Left renal pelvis (tissue), 4 donors: ENCODE data around the gene ZNF574. TPM values are rescaled to one million over a fixed set of nuclear protein-coding genes. Genes with fewer than 3 reads are reported as not detected.
"Not testable (repeated sequence)": the region's sequence is repeated elsewhere in the genome, so short reads cannot be mapped to it uniquely, and the experiment has no call there.

ENCODE experiments used
- DNase-seq, 4 donors: peaks; one replicate each; pipeline ENCODE4 v3.0.0-alpha.2; 2013; ENCODE audit warnings: low read depth in 4 of 4, low spot score in 3 of 4
- polyA plus RNA-seq, 4 donors: library from polyadenylated mRNA; unstranded; fragments of 120-200 nt; gene quantifications; one replicate each; pipeline ENCODE4 v1.2.1, GENCODE V29; 2013; ENCODE audit not compliant: insufficient read length in 4 of 4

The ZNF574 gene, protein sequence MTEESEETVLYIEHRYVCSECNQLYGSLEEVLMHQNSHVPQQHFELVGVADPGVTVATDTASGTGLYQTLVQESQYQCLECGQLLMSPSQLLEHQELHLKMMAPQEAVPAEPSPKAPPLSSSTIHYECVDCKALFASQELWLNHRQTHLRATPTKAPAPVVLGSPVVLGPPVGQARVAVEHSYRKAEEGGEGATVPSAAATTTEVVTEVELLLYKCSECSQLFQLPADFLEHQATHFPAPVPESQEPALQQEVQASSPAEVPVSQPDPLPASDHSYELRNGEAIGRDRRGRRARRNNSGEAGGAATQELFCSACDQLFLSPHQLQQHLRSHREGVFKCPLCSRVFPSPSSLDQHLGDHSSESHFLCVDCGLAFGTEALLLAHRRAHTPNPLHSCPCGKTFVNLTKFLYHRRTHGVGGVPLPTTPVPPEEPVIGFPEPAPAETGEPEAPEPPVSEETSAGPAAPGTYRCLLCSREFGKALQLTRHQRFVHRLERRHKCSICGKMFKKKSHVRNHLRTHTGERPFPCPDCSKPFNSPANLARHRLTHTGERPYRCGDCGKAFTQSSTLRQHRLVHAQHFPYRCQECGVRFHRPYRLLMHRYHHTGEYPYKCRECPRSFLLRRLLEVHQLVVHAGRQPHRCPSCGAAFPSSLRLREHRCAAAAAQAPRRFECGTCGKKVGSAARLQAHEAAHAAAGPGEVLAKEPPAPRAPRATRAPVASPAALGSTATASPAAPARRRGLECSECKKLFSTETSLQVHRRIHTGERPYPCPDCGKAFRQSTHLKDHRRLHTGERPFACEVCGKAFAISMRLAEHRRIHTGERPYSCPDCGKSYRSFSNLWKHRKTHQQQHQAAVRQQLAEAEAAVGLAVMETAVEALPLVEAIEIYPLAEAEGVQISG
- polyA plus RNA-seq = 10 to 100 TPM; 12.4 to 16.9 (median 12.9) TPM

DNA sequence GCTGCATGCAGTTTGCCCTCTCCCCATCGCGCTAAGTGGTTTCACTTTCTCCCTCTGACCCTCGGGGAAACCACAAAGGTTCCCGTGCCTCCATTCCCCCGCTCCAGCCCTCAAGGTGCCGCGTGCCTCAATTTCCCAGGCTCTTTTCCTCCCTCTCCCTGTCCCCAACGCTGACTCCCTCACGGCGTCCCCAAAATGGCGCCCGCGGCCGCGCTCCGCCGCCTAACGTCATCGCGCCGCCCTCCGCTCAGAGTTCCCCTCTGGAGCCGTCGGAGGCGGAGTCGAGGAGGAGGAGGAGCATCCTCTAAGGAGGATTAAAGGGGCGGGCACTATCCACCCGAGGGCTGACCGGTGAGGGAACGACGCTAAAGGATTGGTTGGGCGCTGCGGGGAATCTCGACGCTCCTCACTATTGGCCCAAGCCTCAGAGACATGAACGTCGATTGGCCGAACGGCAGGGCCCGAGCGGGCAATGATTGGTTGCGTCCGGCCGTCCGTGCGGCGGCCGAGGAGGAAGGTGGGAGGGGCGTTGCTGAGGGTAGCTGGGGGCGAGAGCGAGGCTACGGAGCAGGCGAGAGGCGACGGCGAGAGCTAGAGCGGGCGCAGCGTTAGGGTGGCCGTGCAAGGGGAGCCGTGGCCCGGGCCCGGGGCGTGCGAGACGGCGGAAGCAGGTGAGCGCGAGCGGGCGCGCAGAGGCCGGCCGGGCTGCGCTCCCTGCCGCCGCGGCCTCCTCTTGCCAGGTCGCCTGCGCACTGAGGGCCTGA lies at the start of gene ZNF574:
TSS of gene ZNF574 (plus strand) at position 551 of the 764 bp plus-strand sequence. CDS start 2,441 bp downstream, outside the sequence.
- DNase-seq = peak; percentile 98 to 99 (median 98)

DNA sequence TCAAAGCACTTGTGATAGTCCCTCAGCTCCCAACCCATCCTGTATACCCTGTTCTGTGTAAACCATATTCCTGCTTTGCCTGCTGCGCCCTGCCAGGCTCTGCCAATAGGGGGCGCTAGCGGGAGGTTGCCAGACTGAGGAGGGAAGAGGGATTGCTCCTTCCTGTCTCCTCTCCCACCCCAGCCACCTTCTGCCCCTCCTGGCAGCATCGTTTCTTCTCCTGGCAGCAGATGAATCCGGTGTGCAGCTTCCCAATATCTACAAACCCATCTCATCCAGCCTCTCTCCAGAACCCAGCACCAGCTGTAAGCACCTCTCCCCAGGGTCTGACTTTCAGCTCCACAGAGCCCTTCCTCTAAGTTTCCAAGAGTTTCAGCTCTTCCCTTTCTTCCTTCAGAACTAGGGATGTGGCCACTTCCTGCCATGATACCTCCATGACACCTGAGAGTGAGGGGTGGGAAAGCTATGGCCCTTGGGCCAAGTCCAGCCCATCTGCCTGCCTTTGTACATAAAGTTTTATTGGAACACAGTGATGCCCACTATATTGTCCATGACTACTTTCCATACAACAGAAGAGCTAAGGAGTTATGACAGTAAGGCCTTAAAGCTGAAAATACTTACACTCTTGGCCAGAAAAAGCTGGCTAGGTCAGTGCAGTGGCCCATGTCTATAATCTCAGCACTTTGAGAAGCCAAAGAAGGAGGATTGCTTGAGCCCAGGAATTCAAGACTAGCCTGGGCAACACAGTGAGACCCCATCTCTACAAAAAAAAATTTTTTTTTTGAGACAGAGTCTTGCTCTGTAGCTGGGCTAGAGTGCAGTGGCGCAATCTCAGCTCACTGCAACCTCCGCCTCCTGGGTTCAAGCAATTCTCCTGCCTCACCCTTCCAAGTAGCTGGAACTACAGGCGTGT lies 47.4 kb upstream of the ZNF574 start:
- no peak for DNase-seq

DNA sequence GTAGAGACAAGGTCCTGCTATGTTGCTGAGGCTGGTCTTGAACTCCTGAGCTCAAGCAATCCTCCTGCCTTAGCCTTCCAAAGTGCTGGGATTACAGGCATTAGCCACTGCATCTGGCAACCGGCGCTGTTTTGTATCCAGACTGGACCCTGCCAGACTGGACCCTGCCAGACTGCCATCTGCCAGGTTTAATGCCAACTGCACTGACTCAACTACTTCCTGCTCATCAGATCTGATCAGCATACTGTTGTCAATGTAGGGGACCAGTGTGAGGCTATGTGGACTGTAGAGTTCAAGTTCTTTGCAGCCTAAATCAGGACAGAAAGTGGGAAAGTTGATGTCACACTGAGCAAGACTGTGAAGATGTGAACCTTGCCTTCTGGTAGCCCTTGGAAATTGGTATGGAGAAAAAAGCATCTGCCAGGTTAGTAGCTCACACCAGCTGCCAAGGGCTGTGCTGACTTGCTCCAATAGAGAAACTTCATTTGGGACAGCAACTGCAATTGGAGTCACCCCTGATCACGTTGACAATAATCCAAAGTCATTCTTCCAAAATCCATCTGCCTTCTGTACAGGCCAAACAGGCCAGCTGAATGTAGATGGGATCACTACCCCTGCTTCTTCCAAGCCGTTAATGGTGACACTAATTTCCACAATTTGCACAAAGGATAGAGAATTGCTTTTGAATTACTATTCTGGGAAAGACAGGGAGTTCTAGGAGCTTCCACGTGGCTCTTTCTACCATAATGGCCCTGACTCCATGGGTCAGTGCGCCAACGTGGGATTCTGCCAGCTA lies 45.1 kb upstream of the ZNF574 start:
- DNase-seq = no peak

DNA sequence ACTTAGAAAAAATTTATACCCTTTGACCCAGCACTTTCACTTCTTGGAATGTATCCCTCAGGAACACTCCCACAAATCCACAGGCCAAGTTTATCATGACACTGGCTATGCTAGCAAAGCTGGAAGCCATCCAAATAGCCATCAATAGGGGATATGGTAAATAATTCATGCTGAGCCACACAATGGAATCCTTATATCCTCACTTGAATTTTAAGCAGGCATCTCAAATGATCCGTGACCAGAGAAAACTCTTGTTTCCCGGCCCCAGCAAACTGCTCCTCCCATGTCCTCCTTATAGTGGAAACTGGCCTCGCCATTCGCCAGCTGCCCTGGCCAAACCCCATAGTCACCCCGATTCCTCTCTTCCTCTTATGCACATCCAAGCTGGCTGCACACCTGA lies 43.5 kb upstream of the ZNF574 start:
- DNase-seq = peak in 3 of 4 donors; percentile 16 to 24 (median 20)

DNA sequence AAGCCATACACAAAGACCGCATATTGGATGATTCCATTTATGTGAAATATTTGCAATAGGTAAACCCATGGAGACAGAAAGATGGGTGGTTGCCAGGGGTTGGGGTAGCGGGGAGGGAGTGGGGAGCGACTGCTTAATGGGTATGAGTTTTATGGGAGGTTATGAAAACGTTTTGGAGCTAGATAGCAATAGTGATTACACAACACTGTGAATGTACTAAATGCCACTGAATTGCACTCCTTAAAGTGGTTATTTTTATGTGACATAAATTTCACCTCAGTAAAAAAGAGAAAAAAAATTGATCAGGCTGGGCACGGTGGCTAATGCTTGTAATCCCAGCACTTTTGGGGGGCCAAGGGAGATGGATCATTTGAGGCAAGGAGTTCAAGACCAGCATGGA lies 42.6 kb upstream of the ZNF574 start:
- DNase-seq = no peak

DNA sequence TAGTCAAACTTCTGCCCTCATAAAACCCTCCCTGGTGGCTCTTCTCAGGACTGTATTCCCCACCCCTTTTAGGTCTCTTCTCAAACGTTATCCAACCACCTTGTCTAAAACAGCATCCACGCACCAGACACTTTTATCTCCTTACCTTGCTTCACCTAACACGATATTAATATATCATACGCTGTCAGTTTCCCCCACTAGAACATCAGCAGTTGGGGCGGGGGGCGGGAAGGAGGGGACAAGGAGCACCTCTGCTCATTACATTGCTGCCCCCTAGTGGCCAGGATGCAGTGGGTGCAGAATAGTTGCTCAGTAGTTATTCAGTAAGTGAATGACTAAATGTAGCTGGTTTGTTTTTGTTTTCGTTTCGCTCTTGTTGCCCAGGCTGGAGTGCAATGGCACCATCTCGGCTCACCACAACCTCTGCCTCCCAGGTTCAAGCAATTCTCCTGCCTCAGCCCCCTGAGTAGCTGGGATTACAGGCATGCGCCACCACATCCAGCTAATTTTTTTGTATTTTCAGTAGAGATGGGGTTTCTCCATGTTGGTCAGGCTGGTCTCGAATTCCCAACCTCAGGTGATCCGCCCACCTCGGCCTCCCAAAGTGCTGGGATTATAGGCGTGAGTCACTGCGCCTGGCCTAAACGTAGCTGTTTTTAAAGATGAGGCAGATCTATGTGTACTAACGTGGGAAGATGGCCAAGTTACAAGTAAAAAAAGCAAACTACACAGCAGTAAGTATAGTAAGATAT lies 41.1 kb upstream of the ZNF574 start:
- DNase-seq = peak in 2 of 4 donors; percentile 25 to 50

DNA sequence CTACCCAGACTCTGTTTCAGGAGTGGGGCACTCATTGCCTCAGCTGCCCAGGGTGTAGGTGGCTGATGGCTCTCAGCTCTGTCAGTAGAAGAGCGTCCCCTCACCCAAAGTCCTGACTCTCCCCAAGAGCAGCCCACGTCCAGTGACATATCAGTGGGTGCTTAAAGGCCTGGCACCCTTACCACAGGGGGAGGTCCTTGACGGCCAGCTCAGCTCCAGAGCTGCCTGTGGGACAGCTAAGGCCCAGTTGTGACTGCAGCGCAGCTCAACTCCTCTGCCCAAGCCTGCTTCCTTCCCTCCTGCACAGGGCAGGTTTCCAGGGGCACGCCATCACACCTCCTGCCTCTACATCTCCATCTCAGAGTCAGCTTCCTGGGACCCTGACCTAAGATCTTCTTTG lies 38.3 kb upstream of the ZNF574 start:
- no peak for DNase-seq

DNA sequence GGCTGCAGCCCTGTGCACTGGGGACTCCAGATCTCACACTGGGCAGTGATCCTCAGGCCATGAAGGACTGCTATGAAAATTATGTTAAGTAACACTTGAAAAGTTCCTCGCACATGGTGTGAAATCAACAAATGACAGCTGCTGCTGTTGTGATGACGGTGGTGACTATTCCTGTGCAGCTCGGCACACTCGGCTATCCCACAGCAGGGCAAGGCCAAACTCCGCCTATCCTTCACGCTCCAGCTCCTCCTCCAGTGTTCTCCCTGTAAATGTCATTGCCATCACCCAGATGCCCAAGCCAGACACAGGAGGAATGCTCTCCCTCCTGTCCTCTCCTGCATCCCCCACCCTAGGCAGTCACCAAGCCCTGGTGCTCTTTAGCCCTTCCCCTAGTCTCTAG lies 37.3 kb upstream of the ZNF574 start:
- DNase-seq = no peak

DNA sequence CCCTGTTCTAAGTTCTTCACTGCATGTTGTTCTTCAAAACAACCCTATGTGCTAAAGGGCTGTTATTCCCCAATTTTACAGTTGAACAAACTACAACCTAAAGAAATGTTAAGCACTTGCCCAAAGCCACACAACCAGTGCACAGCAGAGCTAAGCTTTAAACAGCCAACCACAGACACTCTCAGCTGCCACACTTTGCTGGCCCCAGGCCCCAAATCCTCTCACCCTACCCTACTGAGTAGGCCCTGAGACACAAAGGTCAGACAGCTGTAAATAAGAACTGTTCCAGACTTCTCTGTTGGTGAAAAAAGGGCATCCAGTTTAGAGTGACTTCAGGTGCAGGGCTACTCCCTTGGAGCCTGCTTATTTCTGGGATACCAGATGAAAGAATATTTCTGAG lies 35.9 kb upstream of the ZNF574 start:
- DNase-seq = no peak

DNA sequence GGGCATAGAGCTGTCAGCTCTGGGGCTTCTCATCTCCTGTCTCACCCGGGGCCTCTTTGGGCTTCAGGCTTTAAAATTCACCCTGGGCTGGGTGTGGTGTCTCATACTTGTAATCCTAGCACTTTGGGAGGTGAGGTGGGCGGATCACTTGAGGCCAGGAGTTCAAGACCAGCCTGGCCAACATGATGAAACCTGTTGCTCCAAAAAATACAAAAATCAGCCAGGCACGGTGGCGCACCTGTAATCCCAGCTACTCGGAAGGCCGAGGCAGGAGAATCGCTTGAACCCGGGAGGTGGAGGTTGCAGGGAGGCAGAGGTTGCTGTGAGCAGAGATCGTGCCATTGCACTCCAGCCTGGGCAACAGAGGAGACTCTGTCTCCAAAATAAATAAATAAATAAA lies 35.5 kb upstream of the ZNF574 start:
- DNase-seq = not testable (repeated sequence)

DNA sequence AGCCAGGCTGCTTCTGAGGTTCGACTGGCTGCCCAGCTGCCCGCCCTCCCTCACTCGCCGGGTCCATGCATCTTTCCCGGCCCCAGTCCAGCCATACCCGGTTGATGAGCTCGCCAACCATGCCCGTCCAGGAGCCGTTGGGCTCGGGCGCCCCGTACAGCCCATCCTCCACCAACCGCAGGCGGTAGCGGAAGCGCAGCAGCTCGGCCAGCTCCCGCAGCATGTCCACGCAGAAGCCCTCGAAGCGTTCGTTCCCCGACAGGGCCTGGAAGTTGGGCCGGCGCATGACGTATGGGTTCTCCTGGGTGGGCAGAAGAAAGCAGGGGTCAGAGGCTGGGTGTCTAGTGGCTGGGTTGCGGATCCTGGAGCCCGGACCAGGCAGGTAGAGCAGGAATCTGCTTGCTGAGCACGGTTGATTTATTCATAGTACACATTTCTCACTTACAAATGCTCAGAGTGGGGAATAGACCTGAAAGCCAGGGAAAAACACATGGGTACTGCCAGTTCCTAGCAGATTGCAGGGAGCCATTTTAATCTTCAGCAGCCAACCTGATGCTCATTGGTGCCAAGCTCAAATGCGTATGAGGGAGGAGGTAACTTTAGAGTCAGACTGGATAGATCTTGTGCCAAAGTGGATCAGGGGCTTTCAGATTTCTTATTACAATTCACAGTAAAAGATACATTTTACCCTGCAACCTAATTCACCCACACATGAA lies 33.4 kb upstream of the ZNF574 start:
- no peak for DNase-seq

DNA sequence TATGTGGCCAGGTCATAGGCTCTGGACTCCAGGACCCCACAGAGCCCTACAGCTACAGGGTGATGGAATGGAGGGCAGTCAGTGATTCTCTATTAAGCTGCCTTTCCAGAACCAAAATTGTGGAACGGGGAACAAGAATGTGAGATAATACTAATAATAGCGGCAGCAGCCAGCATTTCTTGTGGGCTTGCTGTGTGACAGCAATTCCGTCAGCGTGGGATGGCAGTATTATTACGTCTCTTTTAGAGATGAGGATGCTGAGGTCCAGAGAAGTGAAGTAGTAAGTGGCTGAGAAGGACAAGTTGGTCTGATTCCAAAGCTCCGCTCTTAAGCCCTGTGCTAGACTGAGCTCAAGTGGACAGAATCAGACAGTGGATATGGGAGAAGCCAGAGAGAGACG lies 30.4 kb upstream of the ZNF574 start:
- DNase-seq = no peak

DNA sequence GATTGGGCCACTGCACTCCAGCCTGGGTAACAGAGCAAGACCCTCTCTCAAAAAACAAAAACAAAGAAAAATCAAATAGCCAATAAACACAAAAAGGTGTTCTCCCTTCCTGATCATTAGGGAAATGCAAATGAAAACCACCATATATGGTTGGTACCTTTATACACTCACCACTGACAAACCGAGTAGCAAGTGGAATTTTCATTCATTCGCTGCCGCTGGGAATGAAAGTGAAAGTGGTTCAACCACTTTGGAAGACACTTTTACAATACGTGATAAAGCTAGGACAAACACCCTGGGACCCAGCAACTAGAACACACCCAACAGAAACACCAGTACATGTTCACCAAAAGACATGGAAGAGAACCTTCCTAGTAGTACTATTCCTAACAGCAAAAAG lies 27.0 kb upstream of the ZNF574 start:
- DNase-seq = no peak

DNA sequence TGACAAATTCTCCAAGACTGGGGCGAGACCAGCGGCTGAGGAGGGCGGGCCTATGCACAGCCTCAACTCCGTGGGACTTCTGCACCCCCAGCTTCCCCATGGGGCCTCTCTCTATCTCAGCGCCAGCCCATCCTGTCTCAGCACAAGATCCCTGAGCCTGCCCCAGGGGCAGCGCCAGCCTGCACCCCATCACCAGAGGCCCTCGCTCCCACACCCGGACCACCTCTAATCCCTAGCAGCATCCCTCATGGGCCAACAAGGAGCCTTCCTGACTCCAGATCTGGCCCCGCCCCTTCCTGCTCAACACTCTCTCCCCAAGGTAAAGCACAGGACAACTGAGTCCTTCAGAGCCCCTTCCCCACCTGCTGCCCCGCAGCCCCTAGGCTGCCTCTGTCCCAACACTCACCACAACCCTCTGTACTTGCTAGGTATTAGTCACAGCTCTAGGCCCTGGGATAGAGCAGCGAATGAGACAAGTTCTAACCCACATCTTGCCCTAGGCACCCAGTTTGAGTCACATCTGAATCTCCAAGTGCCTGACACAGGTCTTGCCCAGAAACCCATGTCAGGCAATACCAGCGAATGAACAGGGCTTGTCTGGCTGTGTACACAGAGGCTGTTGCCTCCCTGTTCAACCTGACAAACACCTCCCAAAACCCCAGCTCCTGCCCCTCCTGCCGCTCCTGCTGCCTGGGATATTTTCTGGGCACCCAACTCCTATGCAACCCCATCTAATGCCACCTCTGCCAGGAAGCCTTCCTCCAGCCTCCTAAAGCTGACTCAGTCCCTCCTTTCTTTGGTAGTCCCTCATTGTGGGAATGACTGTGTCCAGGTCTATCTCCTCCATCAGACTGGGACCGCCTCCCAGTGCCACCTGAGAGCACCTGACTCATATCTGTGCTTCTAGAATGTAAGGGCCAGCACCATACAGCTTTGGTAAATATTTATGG lies 24.5 kb upstream of the ZNF574 start:
- no peak for DNase-seq

DNA sequence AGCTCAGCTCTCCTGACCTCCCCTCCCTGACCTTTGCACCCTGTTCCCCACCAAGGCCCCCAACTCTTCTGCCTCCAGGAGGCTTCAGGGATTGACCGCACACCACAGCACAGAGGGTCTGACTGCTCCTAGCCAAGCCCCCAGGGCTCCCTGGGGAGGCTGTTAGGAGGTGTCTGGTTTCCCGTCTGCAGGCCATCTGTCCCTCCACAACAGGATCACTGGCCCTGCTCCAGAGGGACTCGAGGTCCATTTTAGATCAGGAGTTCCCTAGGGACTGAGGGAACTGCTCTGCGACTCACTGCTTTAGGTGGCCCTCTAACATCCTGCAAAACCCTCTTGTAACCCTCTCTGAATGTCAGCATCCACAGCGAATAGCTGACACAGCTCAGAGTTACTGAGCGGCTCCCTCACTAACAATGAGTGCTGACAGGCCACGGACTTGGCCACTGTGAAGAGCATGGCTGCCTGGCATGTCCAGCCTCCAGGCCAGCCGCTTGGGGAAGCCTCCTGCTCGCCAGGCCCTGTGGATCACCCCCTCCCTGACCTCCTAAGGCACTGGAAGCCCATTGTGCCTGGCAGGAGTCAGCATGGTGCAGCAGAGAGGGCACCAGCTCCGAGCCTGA lies 23.6 kb upstream of the ZNF574 start:
- no peak for DNase-seq
